Measurements from ENCODE around the gene FREY1.

Gene FREY1

DNA sequence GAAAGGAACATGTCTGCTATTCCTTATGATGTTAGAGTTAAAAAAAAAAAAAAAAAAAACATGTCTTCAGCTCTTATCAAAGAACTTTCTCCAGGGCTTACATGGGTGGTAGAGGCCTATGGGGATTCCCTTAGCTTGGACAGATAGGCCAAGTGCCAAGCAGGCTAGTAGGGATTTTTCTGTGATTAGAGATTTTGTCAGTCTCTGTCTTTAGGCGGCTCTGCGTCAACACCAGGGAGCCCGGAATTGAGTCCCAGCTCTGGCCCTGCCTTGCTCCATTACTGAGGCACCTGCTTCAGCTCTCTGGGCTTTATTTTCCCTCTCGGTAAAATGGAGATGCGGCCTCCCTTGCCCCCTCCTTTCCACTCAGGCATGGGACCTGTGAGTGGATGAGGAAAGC, 46.7 kb downstream of the FREY1 start:
- Mint-ChIP-seq H3K27ac (no peak overlapping the region), H3K9me3 (no peaks in the 10 kb centered on the region), H3K4me1 (ENCODE audit: low read depth) (peaks cover 4% of the 10 kb centered on the region), H3K36me3 (ENCODE audit: low read depth) (peaks cover 29% of the 10 kb centered on the region), H3K27me3 (ENCODE audit: low read depth) (no peaks in the 10 kb centered on the region), H3K4me3 (no peak overlapping the region)

DNA sequence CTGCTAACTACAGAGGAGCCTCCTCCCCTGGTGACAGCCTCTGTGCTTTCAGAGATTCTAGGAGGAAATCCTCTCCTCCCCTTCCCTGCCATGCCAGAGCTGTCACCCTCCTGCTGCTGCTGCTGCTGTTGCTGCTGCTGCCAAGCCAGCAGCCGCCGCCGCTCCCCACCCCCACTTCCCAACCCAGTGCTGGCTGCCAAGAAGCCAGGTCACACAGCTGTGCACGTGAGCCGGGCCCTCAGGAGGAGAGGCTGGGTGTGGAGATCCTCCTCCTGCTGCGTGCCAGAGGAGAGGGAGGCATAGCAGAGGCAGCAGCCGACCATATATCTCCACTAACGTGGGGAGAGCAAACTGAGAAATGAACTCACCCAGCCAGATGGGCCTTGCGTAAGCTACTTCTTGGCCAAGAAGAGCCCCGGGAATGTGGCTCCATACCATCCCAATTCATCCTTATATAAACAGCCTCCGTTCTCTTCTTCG, 47.4 kb downstream of the FREY1 start:
- H3K4me3 Mint-ChIP-seq = no peak overlapping the region
- H3K27me3 Mint-ChIP-seq (ENCODE audit: low read depth) = no peaks in the 10 kb centered on the region
- H3K9me3 Mint-ChIP-seq = no peaks in the 10 kb centered on the region
- no peak overlapping the region for H3K27ac Mint-ChIP-seq
- H3K36me3 Mint-ChIP-seq (ENCODE audit: low read depth) = peaks cover 29% of the 10 kb centered on the region
- H3K4me1 Mint-ChIP-seq (ENCODE audit: low read depth) = peaks cover 4% of the 10 kb centered on the region

DNA sequence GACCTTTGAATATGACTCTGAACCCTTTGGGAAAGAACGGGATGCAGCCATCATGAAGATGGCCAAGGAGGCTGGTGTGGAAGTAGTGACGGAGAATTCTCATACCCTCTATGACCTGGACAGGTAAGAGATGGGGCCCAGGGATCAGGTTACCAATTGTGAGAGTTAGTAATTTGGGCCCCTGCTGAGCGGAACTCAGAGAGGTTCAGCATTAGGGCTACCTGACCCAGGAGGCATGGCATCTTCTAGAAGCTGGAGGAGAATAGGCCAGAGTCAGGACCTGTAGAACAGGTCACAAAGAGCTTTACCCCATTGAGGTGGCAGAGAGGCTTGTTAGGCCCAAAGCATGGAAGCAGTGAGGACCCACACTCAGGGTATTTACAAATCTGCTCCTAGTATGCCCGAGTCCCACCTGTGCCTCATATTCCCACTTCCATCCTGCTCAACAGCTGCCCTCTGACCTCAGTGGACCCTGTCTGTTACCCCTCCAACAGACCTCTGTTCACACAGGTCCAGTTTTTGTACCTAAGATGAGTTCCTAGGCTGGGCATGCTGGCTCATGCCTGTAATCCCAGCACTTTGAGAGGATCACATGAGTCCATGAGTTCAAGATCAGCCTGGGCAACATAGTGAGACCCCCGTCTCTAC, 48.2 kb downstream of the FREY1 start:
- Mint-ChIP-seq H3K27me3 (ENCODE audit: low read depth) (no peaks in the 10 kb centered on the region), H3K4me3 (no peak overlapping the region), H3K27ac (no peak overlapping the region), H3K9me3 (no peaks in the 10 kb centered on the region), H3K4me1 (ENCODE audit: low read depth) (peaks cover 4% of the 10 kb centered on the region), H3K36me3 (ENCODE audit: low read depth) (peaks cover 29% of the 10 kb centered on the region)

DNA sequence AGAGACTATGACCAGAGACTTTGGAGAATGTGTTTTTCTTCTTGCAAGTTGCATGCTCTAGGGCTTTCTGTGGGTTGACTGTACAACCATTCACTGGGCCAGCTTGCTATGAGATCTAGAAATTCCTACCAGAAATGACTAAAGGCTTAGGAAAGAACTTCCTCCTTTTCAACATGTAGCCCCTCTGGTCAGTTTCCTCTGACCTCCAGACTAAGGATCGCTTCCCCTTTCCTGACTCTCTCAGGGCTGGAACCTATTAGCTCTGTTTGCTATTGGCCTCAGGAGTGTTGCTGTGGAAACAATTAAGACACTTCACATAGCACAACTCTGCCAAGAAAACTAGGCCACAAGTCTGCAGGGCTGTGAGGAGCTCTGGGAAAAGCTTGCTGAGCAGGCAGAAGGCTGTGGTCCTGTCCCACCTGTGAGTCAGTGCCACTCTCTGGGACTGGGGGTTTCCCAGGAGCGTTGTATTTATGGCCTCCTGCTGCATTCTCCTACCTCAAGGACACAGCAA, 49.1 kb downstream of the FREY1 start:
- Mint-ChIP-seq H3K36me3 (ENCODE audit: low read depth) (peaks cover 25% of the 10 kb centered on the region), H3K9me3 (no peaks in the 10 kb centered on the region), H3K27ac (no peak overlapping the region), H3K4me1 (ENCODE audit: low read depth) (peaks cover 4% of the 10 kb centered on the region), H3K4me3 (no peak overlapping the region), H3K27me3 (ENCODE audit: low read depth) (no peaks in the 10 kb centered on the region)

Data from T-helper 1 cell treated with Interleukin-12 subunit alpha and Interleukin-12 subunit beta and Interleukin-4 antibody, amounts not matched to agents 30 μg/mL and 1 μg/mL, for 36 hours (primary cell).